T1000 (cell line): ENCODE results near the gene CHMP1A.
"Not testable (repeated sequence)": the region's sequence is repeated elsewhere in the genome, so short reads cannot be mapped to it uniquely, and the experiment has no call there.

Experiments
- DNase-seq: peaks from one replicate; lab custom pipeline; 2025; ENCODE audit warnings: mixed read lengths; lab: John Stamatoyannopoulos, UW

CHMP1A gene

GRCh38 chr16:89658221-89658879 lies 842 bp upstream of the CHMP1A start:
- no peak for DNase-seq

GRCh38 chr16:89656435-89657121 lies 930 bp downstream of the CHMP1A start:
- no peak for DNase-seq

GRCh38 chr16:89655062-89655643 lies 2.4 kb downstream of the CHMP1A start:
- no peak for DNase-seq

- no peak for DNase-seq
Observed at GRCh38 chr16:89653656-89654295, 3.7 kb downstream of the CHMP1A start.

- no peak for DNase-seq
Observed at GRCh38 chr16:89651584-89651983, 5.9 kb downstream of the CHMP1A start.

- DNase-seq: no peak
Observed at GRCh38 chr16:89646906-89647305, 10.6 kb downstream of the CHMP1A start.

- no peak for DNase-seq
Observed at GRCh38 chr16:89646270-89646669, 11.2 kb downstream of the CHMP1A start.

GRCh38 chr16:89645122-89645521 lies 12.4 kb downstream of the CHMP1A start:
- DNase-seq: no peak

GRCh38 chr16:89643769-89644300 lies 13.7 kb downstream of the CHMP1A start:
- no peak for DNase-seq

GRCh38 chr16:89642574-89642973 lies 14.9 kb downstream of the CHMP1A start:
- no peak for DNase-seq

- DNase-seq: no peak
Observed at GRCh38 chr16:89641458-89642119, 15.9 kb downstream of the CHMP1A start.

GRCh38 chr16:89639385-89639784 lies 18.1 kb downstream of the CHMP1A start:
- no peak for DNase-seq

GRCh38 chr16:89638455-89638854 lies 19.1 kb downstream of the CHMP1A start:
- no peak for DNase-seq

GRCh38 chr16:89637379-89637778 lies 20.1 kb downstream of the CHMP1A start:
- no peak for DNase-seq

- no peak for DNase-seq
Observed at GRCh38 chr16:89636663-89637062, 20.8 kb downstream of the CHMP1A start.

GRCh38 chr16:89634463-89635385 lies 22.8 kb downstream of the CHMP1A start:
- not testable (repeated sequence) for DNase-seq

GRCh38 chr16:89633064-89633631 lies 24.4 kb downstream of the CHMP1A start:
- peak; percentile 72 for DNase-seq

GRCh38 chr16:89629827-89630610 lies 27.5 kb downstream of the CHMP1A start:
- no peak for DNase-seq
